22Rv1 (cell line): ENCODE measurements around the gene SHMT2.

Experiments used
- CTCF ChIP-seq: fragments of 450-650 bp; IDR thresholded peaks from 2 replicates; pipeline ENCODE4 v1.5.1; 2017; ENCODE audit warnings: mild to moderate bottlenecking
- ZFX ChIP-seq: fragments of 450-650 bp; IDR thresholded peaks from 2 replicates; pipeline ENCODE4 v1.6.1; 2017; ENCODE audit warnings: antibody characterized with exemption, borderline replicate concordance

DNA sequence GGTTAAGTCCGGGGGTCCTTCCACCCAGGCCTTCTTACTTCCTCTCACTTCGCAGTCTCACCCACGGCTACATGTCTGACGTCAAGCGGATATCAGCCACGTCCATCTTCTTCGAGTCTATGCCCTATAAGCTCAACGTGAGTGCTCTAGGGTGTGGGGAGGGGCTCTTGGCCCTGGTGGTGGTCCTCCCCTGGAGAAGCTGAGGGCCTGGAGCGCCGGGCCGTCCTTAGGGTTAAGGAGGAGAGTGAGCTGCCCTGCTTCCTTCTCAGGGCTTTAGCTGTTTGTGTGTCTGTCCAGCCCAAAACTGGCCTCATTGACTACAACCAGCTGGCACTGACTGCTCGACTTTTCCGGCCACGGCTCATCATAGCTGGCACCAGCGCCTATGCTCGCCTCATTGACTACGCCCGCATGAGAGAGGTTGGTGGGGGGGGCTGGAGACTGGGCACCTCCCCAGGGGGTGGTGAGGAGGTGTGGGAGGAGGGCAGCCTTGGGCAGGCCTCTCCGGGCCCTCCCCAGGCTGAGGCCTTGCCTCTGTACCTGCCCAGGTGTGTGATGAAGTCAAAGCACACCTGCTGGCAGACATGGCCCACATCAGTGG is 2.7 kb downstream of the SHMT2 start:
- TF ChIP-seq CTCF = no peak
- TF ChIP-seq ZFX = no peak
